Gastroesophageal sphincter (tissue), 3 donors: Measurements from ENCODE around the gene CDH23.

ENCODE experiments used
- CTCF ChIP-seq, 4 experiments: fragments of 200-600 bp in 2 of 4; fragments of 450-650 bp in 2 of 4; sonication (generic) in 1 of 4; IDR thresholded peaks; one replicate each; pipeline ENCODE4 v1.5.1; 2017 to 2019; ENCODE audit warnings: antibody characterized with exemption in 4 of 4, mild to moderate bottlenecking in 2 of 4, moderate library complexity in 2 of 4
- POLR2A ChIP-seq, 2 donors: fragments of 450-650 bp; IDR thresholded peaks; one replicate each; pipeline ENCODE4 v1.6.1; 2017; ENCODE audit warnings: antibody characterized with exemption in 2 of 2, mild to moderate bottlenecking in 2 of 2, moderate library complexity in 1 of 2
- POLR2AphosphoS5 ChIP-seq: sonication (generic); formaldehyde crosslinking; IDR thresholded peaks from one replicate; pipeline ENCODE4 v1.6.1; 2017; ENCODE audit warnings: antibody characterized with exemption

GRCh38 chr10:71582019-71582418 lies 185.3 kb downstream of the CDH23 start:
- TF ChIP-seq POLR2A (IDR thresholded peaks at IDR 0.05), result no peak
- TF ChIP-seq CTCF (IDR thresholded peaks at IDR 0.05), result no peak
- no peak for TF ChIP-seq POLR2AphosphoS5
